Right renal cortex interstitium (tissue), 3 donors: ENCODE results near the gene SF3A2. TPM values are rescaled to one million over a fixed set of nuclear protein-coding genes. Genes with fewer than 3 reads are reported as not detected.
"Not testable (repeated sequence)": the region's sequence is repeated elsewhere in the genome, so short reads cannot be mapped to it uniquely, and the experiment has no call there.

ENCODE experiments used
- DNase-seq, 3 donors: peaks; one replicate each; pipeline ENCODE4 v3.0.0-alpha.2; 2013; ENCODE audit warnings: low read depth in 3 of 3, low spot score in 2 of 3
- polyA plus RNA-seq, 3 donors: library from polyadenylated mRNA; unstranded; fragments of 120-200 nt; gene quantifications; one replicate each; pipeline ENCODE4 v1.2.1, GENCODE V29; 2013; ENCODE audit not compliant: insufficient read length in 3 of 3

The SF3A2 gene
- polyA plus RNA-seq = 10 to 100 TPM; 48.8 to 58.2 (median 54.6) TPM

- peak; percentile 93 to 96 (median 94) for DNase-seq
These were observed at the start of gene SF3A2, which contains the start of gene PLEKHJ1 for GRCh38 chr19:2236314-2237050. Gene SF3A2 (plus strand): TSS chr19:2236824. CDS start chr19:2243419, 6,595 bp downstream. Gene PLEKHJ1 (minus strand): TSS chr19:2236329. CDS start chr19:2236248, 81 bp downstream.

GRCh38 chr19:2187159-2187558, 49.5 kb upstream of the SF3A2 start:
- DNase-seq = no peak

GRCh38 chr19:2188708-2189385, 47.8 kb upstream of the SF3A2 start:
- no peak for DNase-seq

GRCh38 chr19:2189880-2190279, 46.7 kb upstream of the SF3A2 start:
- DNase-seq = no peak

GRCh38 chr19:2190848-2191455, 45.7 kb upstream of the SF3A2 start:
- no peak for DNase-seq

- DNase-seq = no peak
These were observed 44.9 kb upstream of the SF3A2 start for GRCh38 chr19:2191456-2192310.

- DNase-seq = no peak
These were observed 43.8 kb upstream of the SF3A2 start for GRCh38 chr19:2192862-2193261.

GRCh38 chr19:2193807-2194206, 42.8 kb upstream of the SF3A2 start:
- DNase-seq = no peak

GRCh38 chr19:2194513-2195078, 42.0 kb upstream of the SF3A2 start:
- DNase-seq = no peak

- no peak for DNase-seq
These were observed 41.3 kb upstream of the SF3A2 start for GRCh38 chr19:2195361-2195760.

- DNase-seq = no peak
These were observed 40.7 kb upstream of the SF3A2 start for GRCh38 chr19:2195914-2196313.

- DNase-seq = no peak
These were observed 39.4 kb upstream of the SF3A2 start for GRCh38 chr19:2197270-2197669.

- no peak for DNase-seq
These were observed 38.3 kb upstream of the SF3A2 start for GRCh38 chr19:2198317-2198716.

GRCh38 chr19:2199215-2199614, 37.4 kb upstream of the SF3A2 start:
- DNase-seq = no peak

- no peak for DNase-seq
These were observed 36.6 kb upstream of the SF3A2 start for GRCh38 chr19:2199861-2200623.

- DNase-seq = not testable (repeated sequence)
These were observed 35.9 kb upstream of the SF3A2 start for GRCh38 chr19:2200624-2201294.

GRCh38 chr19:2201473-2202148, 35.0 kb upstream of the SF3A2 start:
- DNase-seq = no peak

- DNase-seq = no peak
These were observed 34.3 kb upstream of the SF3A2 start for GRCh38 chr19:2202366-2202765.
